ENCODE measurements around the gene UTP14C. TPM values are rescaled to one million over a fixed set of nuclear protein-coding genes. Genes with fewer than 3 reads are reported as not detected.

UTP14C gene
- total RNA-seq, 1 donor from 2014 or later = 19.6 TPM

- DNase-seq (ENCODE audit: low read depth) = no peak
- peaks cover 3% of the 10 kb centered on the region for H3K27me3 ChIP-seq (ENCODE audit: control insufficient read depth, insufficient read depth, low read length)
- H3K4me3 ChIP-seq (ENCODE audit: low read depth, low read length) = no peak overlapping the region
- no peak for TF ChIP-seq CTCF (IDR thresholded peaks at IDR 0.05; ENCODE audit: insufficient read depth, low read length, poor library complexity, severe bottlenecking)
- H3K36me3 ChIP-seq (ENCODE audit: control insufficient read depth, insufficient read depth, low read length) = no peaks in the 10 kb centered on the region
Observed at GRCh38 chr13:51999921-52000320, 24.6 kb upstream of the UTP14C start.

- peaks cover 3% of the 10 kb centered on the region for H3K27me3 ChIP-seq (ENCODE audit: control insufficient read depth, insufficient read depth, low read length)
- TF ChIP-seq CTCF (IDR thresholded peaks at IDR 0.05; ENCODE audit: insufficient read depth, low read length, poor library complexity, severe bottlenecking) = peak; percentile 63
- H3K36me3 ChIP-seq (ENCODE audit: control insufficient read depth, insufficient read depth, low read length) = no peaks in the 10 kb centered on the region
- no peak overlapping the region for H3K4me3 ChIP-seq (ENCODE audit: low read depth, low read length)
- DNase-seq (ENCODE audit: low read depth) = peak; percentile 29
Observed at GRCh38 chr13:52001120-52001731, 23.3 kb upstream of the UTP14C start.

GRCh38 chr13:52002361-52002760 lies 22.1 kb upstream of the UTP14C start:
- no peaks in the 10 kb centered on the region for H3K36me3 ChIP-seq (ENCODE audit: control insufficient read depth, insufficient read depth, low read length)
- no peaks in the 10 kb centered on the region for H3K27me3 ChIP-seq (ENCODE audit: control insufficient read depth, insufficient read depth, low read length)
- TF ChIP-seq CTCF (IDR thresholded peaks at IDR 0.05; ENCODE audit: insufficient read depth, low read length, poor library complexity, severe bottlenecking) = no peak
- H3K4me3 ChIP-seq (ENCODE audit: low read depth, low read length) = no peak overlapping the region
- no peak for DNase-seq (ENCODE audit: low read depth)

GRCh38 chr13:52003541-52003940 lies 20.9 kb upstream of the UTP14C start:
- no peak for TF ChIP-seq CTCF (IDR thresholded peaks at IDR 0.05; ENCODE audit: insufficient read depth, low read length, poor library complexity, severe bottlenecking)
- no peak for DNase-seq (ENCODE audit: low read depth)
- H3K27me3 ChIP-seq (ENCODE audit: control insufficient read depth, insufficient read depth, low read length) = no peaks in the 10 kb centered on the region
- H3K4me3 ChIP-seq (ENCODE audit: low read depth, low read length) = no peak overlapping the region
- H3K36me3 ChIP-seq (ENCODE audit: control insufficient read depth, insufficient read depth, low read length) = no peaks in the 10 kb centered on the region

- no peak for DNase-seq (ENCODE audit: low read depth)
- no peak for TF ChIP-seq CTCF (IDR thresholded peaks at IDR 0.05; ENCODE audit: insufficient read depth, low read length, poor library complexity, severe bottlenecking)
Observed at GRCh38 chr13:52004511-52005170, 19.9 kb upstream of the UTP14C start.

More at GRCh38 chr13:52004511-52005170, 19.9 kb upstream of the UTP14C start:
- H3K27me3 ChIP-seq (ENCODE audit: control insufficient read depth, insufficient read depth, low read length) = no peaks in the 10 kb centered on the region
- no peak overlapping the region for H3K4me3 ChIP-seq (ENCODE audit: low read depth, low read length)
- no peaks in the 10 kb centered on the region for H3K36me3 ChIP-seq (ENCODE audit: control insufficient read depth, insufficient read depth, low read length)

Data from kidney epithelial cell (primary cell).